Endothelial cell of umbilical vein (primary cell): ENCODE measurements around the gene VPS52. TPM values are rescaled to one million over a fixed set of nuclear protein-coding genes. Genes with fewer than 3 reads are reported as not detected.

ENCODE experiments used
- BruUV-seq: library from RNA; stranded (reverse); fragments of 400-500 nt; replicated peaks from 2 replicates; lab custom pipeline; 2021; lab: Mats Ljungman, UMichigan
- CTCF ChIA-PET: fragments of 300-600, 350-600 bp; sonication (Branson Sonifier 250); formaldehyde crosslinking; loops from one replicate; lab custom pipeline; 2021; ENCODE audit warnings: antibody characterized with exemption, inconsistent platforms; lab: Charles Lee
- POLR2A ChIA-PET: fragments of 300-600, 350-600 bp; sonication (Branson Sonifier 250); formaldehyde crosslinking; loops from one replicate; lab custom pipeline; 2021; ENCODE audit warnings: antibody characterized with exemption, inconsistent platforms; lab: Charles Lee
- DNase-seq: peaks from one replicate; pipeline ENCODE4 v3.0.0-alpha.2; 2011; ENCODE audit warnings: low read depth, low spot score
- FAIRE-seq: peaks from 2 replicates; lab custom pipeline; 2011; peaks lifted over from hg19 to GRCh38; lab: Jason Lieb, UNC
- H2AFZ ChIP-seq: 2 replicates; pipeline ENCODE4 v1.6.0; 2012; ENCODE audit warnings: low read depth, low read length, control low read depth, inconsistent platforms
- H3K27ac ChIP-seq: 2 replicates; pipeline ENCODE4 v1.5.1; 2011; ENCODE audit warnings: low read depth, mild to moderate bottlenecking, control low read depth, low read length, moderate library complexity; ENCODE audit not compliant: insufficient read depth
- H3K27me3 ChIP-seq, 2 experiments: 2 replicates each; pipeline versions ENCODE4 v1.6.0 to v1.6.1; 2011; ENCODE audit warnings: low read length in 2 of 2, mixed read lengths in 1 of 2; ENCODE audit not compliant: control insufficient read depth in 2 of 2, insufficient read depth in 2 of 2
- H3K36me3 ChIP-seq, 2 experiments: 2 replicates in 1 of 2; 3 replicates in 1 of 2; pipeline ENCODE4 v1.5.1; 2011; ENCODE audit warnings: low read length in 2 of 2, mild to moderate bottlenecking in 1 of 2, moderate library complexity in 1 of 2; ENCODE audit not compliant: control insufficient read depth in 2 of 2, insufficient read depth in 2 of 2; ENCODE audit errors: extremely low read depth in 1 of 2
- H3K4me1 ChIP-seq: 3 replicates; pipeline ENCODE4 v1.5.1; 2011; ENCODE audit warnings: mild to moderate bottlenecking, low read length; ENCODE audit not compliant: control insufficient read depth, insufficient read depth; ENCODE audit errors: extremely low read depth
- H3K4me2 ChIP-seq: 2 replicates; pipeline ENCODE4 v1.6.1; 2011; ENCODE audit warnings: low read length, control low read depth, mixed read lengths; ENCODE audit not compliant: insufficient read depth
- H3K4me3 ChIP-seq, 3 experiments: fragments of 200-600 bp in 1 of 3; sonication (generic), shearing (Covaris generic) in 1 of 3; replicated peaks in 1 of 3; 2 replicates each; pipeline ENCODE4 v1.5.1; 2011 to 2016; ENCODE audit warnings: control low read depth in 3 of 3, low read length in 3 of 3, mild to moderate bottlenecking in 2 of 3, inconsistent platforms in 1 of 3, low read depth in 1 of 3, moderate library complexity in 1 of 3; ENCODE audit not compliant: insufficient read depth in 1 of 3
- H3K79me2 ChIP-seq: 2 replicates; pipeline ENCODE4 v1.6.0; 2012; ENCODE audit warnings: low read length, inconsistent platforms; ENCODE audit not compliant: control insufficient read depth, insufficient read depth
- H3K9ac ChIP-seq: replicated peaks from 2 replicates; pipeline ENCODE3; 2011; ENCODE audit warnings: low read length, control low read depth; ENCODE audit not compliant: insufficient read depth; ENCODE audit errors: extremely low read depth
- H3K9me1 ChIP-seq: replicated peaks from 3 replicates; pipeline ENCODE4 v1.6.0; 2011; ENCODE audit warnings: mild to moderate bottlenecking, low read length; ENCODE audit not compliant: control insufficient read depth, insufficient read depth; ENCODE audit errors: extremely low read depth
- H3K9me3 ChIP-seq: replicated peaks from 2 replicates; pipeline ENCODE4 v1.5.1; 2012; ENCODE audit warnings: low read length, inconsistent platforms; ENCODE audit not compliant: control insufficient read depth, insufficient read depth
- H4K20me1 ChIP-seq: replicated peaks from 2 replicates; pipeline ENCODE3; 2011; ENCODE audit warnings: mild to moderate bottlenecking, low read length; ENCODE audit not compliant: control insufficient read depth, insufficient read depth; ENCODE audit errors: extremely low read depth
- CTCF ChIP-seq, 2 donors: IDR thresholded peaks; 1 replicate in 1 of 2; 2 replicates in 1 of 2; pipeline ENCODE4 v1.5.1; 2011; ENCODE audit warnings: low read length in 2 of 2, mild to moderate bottlenecking in 2 of 2, moderate library complexity in 2 of 2, control low read depth in 1 of 2, inconsistent platforms in 1 of 2, low read depth in 1 of 2; ENCODE audit not compliant: insufficient read depth in 1 of 2; ENCODE audit errors: extremely low read depth in 1 of 2
- EZH2 ChIP-seq: IDR thresholded peaks from 2 replicates; pipeline ENCODE4 v1.6.1; 2012; ENCODE audit warnings: borderline replicate concordance, low read depth, mild to moderate bottlenecking, moderate library complexity, low read length, inconsistent platforms; ENCODE audit not compliant: severe bottlenecking
- FOS ChIP-seq: IDR thresholded peaks from 2 replicates; pipeline ENCODE4 v1.6.1; 2011; ENCODE audit warnings: mild to moderate bottlenecking, low read length, moderate library complexity, borderline replicate concordance; ENCODE audit not compliant: insufficient read depth
- GATA2 ChIP-seq: IDR thresholded peaks from 2 replicates; pipeline ENCODE4 v1.7.0; 2011; ENCODE audit warnings: low read depth, mild to moderate bottlenecking, moderate library complexity, mixed read lengths, low read length; ENCODE audit not compliant: insufficient read length, insufficient read depth
- JUN ChIP-seq: IDR thresholded peaks from 2 replicates; pipeline ENCODE4 v1.6.1; 2011; ENCODE audit warnings: borderline replicate concordance, low read depth; ENCODE audit not compliant: insufficient read length, insufficient read depth
- MAX ChIP-seq: IDR thresholded peaks from 2 replicates; pipeline ENCODE4 v1.6.1; 2011; ENCODE audit not compliant: insufficient read depth, insufficient read length
- MYC ChIP-seq: IDR thresholded peaks from one replicate; pipeline ENCODE4 v1.6.1; 2011; ENCODE audit warnings: mild to moderate bottlenecking, low read depth, low read length
- POLR2A ChIP-seq: IDR thresholded peaks from 2 replicates; pipeline ENCODE4 v1.6.1; 2012; ENCODE audit warnings: low read depth, mild to moderate bottlenecking, control low read depth, low read length
- POLR2AphosphoS5 ChIP-seq: IDR thresholded peaks from 2 replicates; pipeline ENCODE4 v1.6.1; 2012; ENCODE audit warnings: low read depth, mild to moderate bottlenecking, control low read depth, low read length, moderate library complexity; ENCODE audit not compliant: insufficient read depth
- dilution Hi-C: fragments of 300-500 bp; cut with MboI; formaldehyde crosslinking; loops from one replicate; pipeline ENCODE4 v1.15.0; 2019; ENCODE audit warnings: low sequenced_read_pairs; ENCODE audit not compliant: extremely low pct_ligation_motif_present
- intact Hi-C: fragments of 100-400 bp; cut with micrococcal nuclease; formaldehyde crosslinking; loops from one replicate; pipeline ENCODE4 v1.10.0; 2022
- polyA plus RNA-seq, 4 experiments: library from polyadenylated mRNA; depleted of rRNA in 3 of 4; stranded (reverse) in 3 of 4; unstranded in 1 of 4; fragments of >200 nt; gene quantifications; 2 replicates each; pipeline versions ENCODE4 v1.2.1 to v1.2.3, GENCODE V29; 2011 to 2012; ENCODE audit warnings: missing spikeins in 1 of 4
- total RNA-seq: library from RNA; stranded (reverse); gene quantifications from 2 replicates; pipeline ENCODE4 v1.2.3, GENCODE V29; 2021

Gene VPS52
- total and polyA plus RNA-seq, 2 donors (not counting 3 experiments of a cell fraction or from before 2014, with no cell fraction given), result 49.2 to 112 TPM

GRCh38 chr6:33243476-33243875 is 28.2 kb downstream of the VPS52 start:
- no peak overlapping the region for H3K4me2 ChIP-seq
- DNase-seq (no peak), FAIRE-seq (no peak)
- no TSS peak for BruUV-seq
- ChIA-PET CTCF (interaction anchor here (1.4 to 1.6 kb wide), 2 partner anchors 118 to 259 kb away, joined by 3 to 4 read pairs; no protein-coding TSS in a partner anchor), POLR2A (interaction anchor here (0.7 kb wide), 1 partner anchor 127 kb away, joined by 3 read pairs; no protein-coding TSS in a partner anchor)
- intact Hi-C loops (loop anchor here (10.0 kb wide), 1 partner anchor 359 kb away; no protein-coding TSS in a partner anchor), dilution Hi-C loops (no loop called here)
- H3K27me3 ChIP-seq, result peaks cover 17 to 20% of the 10 kb centered on the region in 2 experiments
- H3K4me3 ChIP-seq, result no peak overlapping the region
- no peak for TF ChIP-seq POLR2A
- no peak for TF ChIP-seq JUN
- TF ChIP-seq POLR2AphosphoS5, result no peak
- TF ChIP-seq CTCF (IDR thresholded peaks at IDR 0.05; ENCODE audit: extremely low read depth in 1 of 2, insufficient read depth in 1 of 2, low read depth in 1 of 2, low read length in 2 of 2), result no peak
- TF ChIP-seq GATA2, result no peak
- no peak for TF ChIP-seq MYC
- no peak for TF ChIP-seq EZH2
- TF ChIP-seq MAX, result no peak
- TF ChIP-seq FOS, result no peak
- no peak overlapping the region for H2AFZ ChIP-seq
- H3K27ac ChIP-seq, result no peak overlapping the region
- no peak overlapping the region for H3K9ac ChIP-seq
- H3K9me3 ChIP-seq, result no peaks in the 10 kb centered on the region
- no peaks in the 10 kb centered on the region for H3K79me2 ChIP-seq
- H3K36me3 ChIP-seq, result no peaks in the 10 kb centered on the region
- no peaks in the 10 kb centered on the region for H3K9me1 ChIP-seq
- H3K4me1 ChIP-seq, result peaks cover 5% of the 10 kb centered on the region
- H4K20me1 ChIP-seq, result no peaks in the 10 kb centered on the region
